Transverse colon (tissue), 3 donors: Measurements from ENCODE around the gene SSU72.
"Not testable (repeated sequence)": the region's sequence is repeated elsewhere in the genome, so short reads cannot be mapped to it uniquely, and the experiment has no call there.

Experiments
- EP300 ChIP-seq: sonication (generic); formaldehyde crosslinking; IDR thresholded peaks from one replicate; pipeline ENCODE4 v1.6.1; 2017; ENCODE audit warnings: antibody characterized with exemption, low read depth
- POLR2A ChIP-seq: fragments of 450-650 bp; IDR thresholded peaks from one replicate; pipeline ENCODE4 v1.6.1; 2016; ENCODE audit warnings: antibody characterized with exemption, mild to moderate bottlenecking, moderate library complexity
- TF ChIP-seq, protein P1 (sequence below), 5 experiments: fragments of 200-600 bp in 3 of 5; fragments of 450-650 bp in 2 of 5; sonication (generic) in 3 of 5; IDR thresholded peaks; 1 replicate in 2 of 5; 2 replicates in 3 of 5; pipeline ENCODE4 v1.5.1; 2016 to 2017; ENCODE audit warnings: antibody characterized with exemption in 5 of 5, inconsistent platforms in 3 of 5, mild to moderate bottlenecking in 2 of 5, moderate library complexity in 1 of 5

DNA sequence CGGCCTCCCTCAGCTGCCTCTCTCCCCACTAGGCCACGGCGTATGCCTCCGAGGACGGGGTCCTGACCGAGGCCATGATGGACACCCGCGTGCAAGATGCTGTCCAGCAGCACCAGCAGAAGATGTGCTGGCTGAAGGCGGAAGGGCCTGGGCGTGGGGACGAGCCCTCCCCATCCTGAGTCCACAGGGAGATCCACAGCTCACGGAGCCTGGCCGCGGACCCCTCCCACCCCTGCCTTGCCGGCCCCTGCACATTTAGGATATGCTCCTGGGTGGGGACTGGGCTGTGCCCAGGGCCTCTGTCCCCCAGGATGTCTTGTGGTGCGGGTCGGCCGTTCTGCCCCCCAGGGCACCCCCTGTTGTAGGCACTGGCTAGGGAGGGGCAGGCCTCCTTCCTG, 40.8 kb downstream of the SSU72 start:
- TF ChIP-seq POLR2A, EP300: not testable (repeated sequence)
- TF ChIP-seq, protein P1, sequence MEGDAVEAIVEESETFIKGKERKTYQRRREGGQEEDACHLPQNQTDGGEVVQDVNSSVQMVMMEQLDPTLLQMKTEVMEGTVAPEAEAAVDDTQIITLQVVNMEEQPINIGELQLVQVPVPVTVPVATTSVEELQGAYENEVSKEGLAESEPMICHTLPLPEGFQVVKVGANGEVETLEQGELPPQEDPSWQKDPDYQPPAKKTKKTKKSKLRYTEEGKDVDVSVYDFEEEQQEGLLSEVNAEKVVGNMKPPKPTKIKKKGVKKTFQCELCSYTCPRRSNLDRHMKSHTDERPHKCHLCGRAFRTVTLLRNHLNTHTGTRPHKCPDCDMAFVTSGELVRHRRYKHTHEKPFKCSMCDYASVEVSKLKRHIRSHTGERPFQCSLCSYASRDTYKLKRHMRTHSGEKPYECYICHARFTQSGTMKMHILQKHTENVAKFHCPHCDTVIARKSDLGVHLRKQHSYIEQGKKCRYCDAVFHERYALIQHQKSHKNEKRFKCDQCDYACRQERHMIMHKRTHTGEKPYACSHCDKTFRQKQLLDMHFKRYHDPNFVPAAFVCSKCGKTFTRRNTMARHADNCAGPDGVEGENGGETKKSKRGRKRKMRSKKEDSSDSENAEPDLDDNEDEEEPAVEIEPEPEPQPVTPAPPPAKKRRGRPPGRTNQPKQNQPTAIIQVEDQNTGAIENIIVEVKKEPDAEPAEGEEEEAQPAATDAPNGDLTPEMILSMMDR (IDR thresholded peaks at IDR 0.05) = not testable (repeated sequence)
